ENCODE data around the gene CCNY. TPM values are rescaled to one million over a fixed set of nuclear protein-coding genes. Genes with fewer than 3 reads are reported as not detected.

The CCNY gene
- total RNA-seq, 1 experiment from 2014 or later = 62.2 TPM

GRCh38 chr10:35465673-35466072 lies 129.4 kb downstream of the CCNY start:
- ChIA-PET RAD21 (ENCODE audit: low non-redundant PET in 1 of 2, low total read pairs in 2 of 2, uncharacterized antibody in 2 of 2, unreplicated experiment in 2 of 2) (no interaction called here), CTCF (no interaction called here), POLR2A (no interaction called here)
- ATAC-seq (no peak), DNase-seq (ENCODE audit: low read depth, low spot score) (no peak)
- no peaks in the 10 kb centered on the region for H3K36me3 ChIP-seq (ENCODE audit: control insufficient read depth in 1 of 2, insufficient read depth in 2 of 2, low read length in 2 of 2)
- no peaks in the 10 kb centered on the region for H3K9me3 ChIP-seq (ENCODE audit: control insufficient read depth in 1 of 2, insufficient read depth in 1 of 2, low read depth in 1 of 2, low read length in 2 of 2)
- H3K9me2 ChIP-seq (ENCODE audit: insufficient read depth) = no peaks in the 10 kb centered on the region
- no peaks in the 10 kb centered on the region for H3K27me3 ChIP-seq (ENCODE audit: insufficient read depth, low read length)
- no peak overlapping the region for H3K27ac ChIP-seq (ENCODE audit: low read depth, low read length)
- TF ChIP-seq ZBTB33 (IDR thresholded peaks at IDR 0.05; ENCODE audit: extremely low read depth, insufficient replicate concordance, low read length) = no peak
- TF ChIP-seq YY1 (IDR thresholded peaks at IDR 0.05; ENCODE audit: extremely low read depth, insufficient replicate concordance, low read depth, low read length) = no peak
- no peak for TF ChIP-seq MAX (IDR thresholded peaks at IDR 0.05)
- H3K4me3 ChIP-seq (replicated peaks in 1 of 2; ENCODE audit: low read depth in 1 of 2, low read length in 2 of 2) = no peak overlapping the region
- H3K4me1 ChIP-seq (ENCODE audit: control insufficient read depth in 1 of 2, insufficient read depth in 2 of 2, low read length in 2 of 2) = peaks cover 9 to 11% of the 10 kb centered on the region in 2 experiments; a peak in 3 of 4 replicates
- intact Hi-C loops (cut with micrococcal nuclease) = no loop called here
- peaks cover 72% of the 10 kb centered on the region for H3K79me2 ChIP-seq (ENCODE audit: insufficient read depth, low read length)
- peaks cover 3% of the 10 kb centered on the region; the same call in 1 of the 2 replicates for H4K20me1 ChIP-seq (ENCODE audit: insufficient read depth)
- H3K9ac ChIP-seq (ENCODE audit: low read length) = no peak overlapping the region
- BruUV-seq (replicated peaks) = no TSS peak
- H3K4me2 ChIP-seq (ENCODE audit: low read length) = no peak overlapping the region
- no peak overlapping the region for H2AFZ ChIP-seq (ENCODE audit: low read depth, low read length, poor library complexity, severe bottlenecking)

- H3K4me3 ChIP-seq (replicated peaks in 1 of 2; ENCODE audit: low read depth in 1 of 2, low read length in 2 of 2) = no peak overlapping the region
- H3K9ac ChIP-seq (ENCODE audit: low read length) = no peak overlapping the region
- H2AFZ ChIP-seq (ENCODE audit: low read depth, low read length, poor library complexity, severe bottlenecking) = no peak overlapping the region
- ATAC-seq (no peak), DNase-seq (ENCODE audit: low read depth, low spot score) (no peak)
- POLR2A ChIA-PET = no interaction called here
- H3K4me2 ChIP-seq (ENCODE audit: low read length) = no peak overlapping the region
- TF ChIP-seq REST (IDR thresholded peaks at IDR 0.05; ENCODE audit: low read depth) (no peak), POLR2AphosphoS5 (IDR thresholded peaks at IDR 0.05; ENCODE audit: low read depth, low read length) (no peak), YY1 (IDR thresholded peaks at IDR 0.05; ENCODE audit: extremely low read depth, insufficient replicate concordance, low read depth, low read length) (no peak), CBX3 (IDR thresholded peaks at IDR 0.05; ENCODE audit: low read depth) (no peak), ZNF274 (IDR thresholded peaks at IDR 0.05; ENCODE audit: low read depth, low read length) (no peak), RAD21 (IDR thresholded peaks at IDR 0.05; ENCODE audit: low read depth) (no peak), TCF7L2 (IDR thresholded peaks at IDR 0.05; ENCODE audit: borderline replicate concordance, extremely low read depth, insufficient read depth, insufficient read length) (no peak)
- CTCF ChIA-PET = no interaction called here
- H3K36me3 ChIP-seq (ENCODE audit: control insufficient read depth in 1 of 2, insufficient read depth in 2 of 2, low read length in 2 of 2) = no peaks in the 10 kb centered on the region
- intact Hi-C loops (cut with micrococcal nuclease) = no loop called here
- H3K4me1 ChIP-seq (ENCODE audit: control insufficient read depth in 1 of 2, insufficient read depth in 2 of 2, low read length in 2 of 2) = peaks cover 4 to 6% of the 10 kb centered on the region in 2 experiments; a peak in 3 of 4 replicates
- peaks cover 3% of the 10 kb centered on the region; the same call in 1 of the 2 replicates for H4K20me1 ChIP-seq (ENCODE audit: insufficient read depth)
- no peak overlapping the region for H3K27ac ChIP-seq (ENCODE audit: low read depth, low read length)
- no peaks in the 10 kb centered on the region for H3K9me3 ChIP-seq (ENCODE audit: control insufficient read depth in 1 of 2, insufficient read depth in 1 of 2, low read depth in 1 of 2, low read length in 2 of 2)
- H3K27me3 ChIP-seq (ENCODE audit: insufficient read depth, low read length) = no peaks in the 10 kb centered on the region
- peaks cover 71% of the 10 kb centered on the region for H3K79me2 ChIP-seq (ENCODE audit: insufficient read depth, low read length)
- H3K9me2 ChIP-seq (ENCODE audit: insufficient read depth) = no peaks in the 10 kb centered on the region
- no TSS peak for BruUV-seq (replicated peaks)
- RAD21 ChIA-PET (ENCODE audit: low non-redundant PET in 1 of 2, low total read pairs in 2 of 2, uncharacterized antibody in 2 of 2, unreplicated experiment in 2 of 2) = no interaction called here
Observed at GRCh38 chr10:35466170-35466569, 129.9 kb downstream of the CCNY start.

Data from HCT116 (cell line).